ENCODE measurements around the gene FLOT2.
"Not testable (repeated sequence)": the region's sequence is repeated elsewhere in the genome, so short reads cannot be mapped to it uniquely, and the experiment has no call there.

The FLOT2 gene

GRCh38 chr17:28935744-28936460 is 38.4 kb upstream of the FLOT2 start:
- no peak for DNase-seq (ENCODE audit: extremely low read depth, insufficient read length)
- TF ChIP-seq, protein P1, sequence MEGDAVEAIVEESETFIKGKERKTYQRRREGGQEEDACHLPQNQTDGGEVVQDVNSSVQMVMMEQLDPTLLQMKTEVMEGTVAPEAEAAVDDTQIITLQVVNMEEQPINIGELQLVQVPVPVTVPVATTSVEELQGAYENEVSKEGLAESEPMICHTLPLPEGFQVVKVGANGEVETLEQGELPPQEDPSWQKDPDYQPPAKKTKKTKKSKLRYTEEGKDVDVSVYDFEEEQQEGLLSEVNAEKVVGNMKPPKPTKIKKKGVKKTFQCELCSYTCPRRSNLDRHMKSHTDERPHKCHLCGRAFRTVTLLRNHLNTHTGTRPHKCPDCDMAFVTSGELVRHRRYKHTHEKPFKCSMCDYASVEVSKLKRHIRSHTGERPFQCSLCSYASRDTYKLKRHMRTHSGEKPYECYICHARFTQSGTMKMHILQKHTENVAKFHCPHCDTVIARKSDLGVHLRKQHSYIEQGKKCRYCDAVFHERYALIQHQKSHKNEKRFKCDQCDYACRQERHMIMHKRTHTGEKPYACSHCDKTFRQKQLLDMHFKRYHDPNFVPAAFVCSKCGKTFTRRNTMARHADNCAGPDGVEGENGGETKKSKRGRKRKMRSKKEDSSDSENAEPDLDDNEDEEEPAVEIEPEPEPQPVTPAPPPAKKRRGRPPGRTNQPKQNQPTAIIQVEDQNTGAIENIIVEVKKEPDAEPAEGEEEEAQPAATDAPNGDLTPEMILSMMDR (IDR thresholded peaks at IDR 0.05; ENCODE audit: insufficient read depth, low read length, poor library complexity, severe bottlenecking): no peak
- peaks cover 1% of the 10 kb centered on the region; the same call in 1 of the 2 replicates for H3K36me3 ChIP-seq (ENCODE audit: control insufficient read depth, insufficient read depth, low read length)
- H3K4me3 ChIP-seq (replicated peaks; ENCODE audit: low read depth, low read length): no peak overlapping the region
- no peaks in the 10 kb centered on the region for H3K27me3 ChIP-seq (replicated peaks; ENCODE audit: control insufficient read depth, insufficient read depth, low read length)

DNA sequence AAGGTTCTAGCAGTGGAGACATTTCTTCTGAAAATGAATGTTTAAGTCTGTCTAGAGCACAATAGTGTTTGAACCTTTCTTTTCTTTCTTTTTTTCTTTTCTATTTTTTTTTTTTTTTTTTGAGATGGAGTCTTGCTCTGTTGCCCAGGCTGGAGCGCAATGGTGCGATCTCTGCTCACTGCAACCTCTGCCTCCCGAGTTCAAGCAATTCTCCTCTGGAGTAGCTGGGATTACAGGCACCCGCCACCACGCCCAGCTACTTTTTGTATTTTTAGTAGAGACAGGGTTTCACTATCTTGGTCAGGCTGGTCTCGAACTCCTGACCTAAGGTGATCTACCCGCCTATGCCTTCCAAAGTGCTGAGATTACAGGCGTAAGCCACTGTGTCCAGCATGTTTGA is 37.0 kb upstream of the FLOT2 start:
- H3K27me3 ChIP-seq (replicated peaks; ENCODE audit: control insufficient read depth, insufficient read depth, low read length); DNase-seq (ENCODE audit: extremely low read depth, insufficient read length); H3K4me3 ChIP-seq (replicated peaks; ENCODE audit: low read depth, low read length); H3K36me3 ChIP-seq (ENCODE audit: control insufficient read depth, insufficient read depth, low read length): not testable (repeated sequence)

- TF ChIP-seq, protein P1 (IDR thresholded peaks at IDR 0.05; ENCODE audit: insufficient read depth, low read length, poor library complexity, severe bottlenecking): no peak
- no peak for DNase-seq (ENCODE audit: extremely low read depth, insufficient read length)
- Histone ChIP-seq H3K4me3 (replicated peaks; ENCODE audit: low read depth, low read length) (no peak overlapping the region), H3K27me3 (replicated peaks; ENCODE audit: control insufficient read depth, insufficient read depth, low read length) (no peaks in the 10 kb centered on the region), H3K36me3 (ENCODE audit: control insufficient read depth, insufficient read depth, low read length) (peaks cover 4% of the 10 kb centered on the region)
Observed at GRCh38 chr17:28929787-28930186, 32.3 kb upstream of the FLOT2 start.

GRCh38 chr17:28928061-28928460 is 30.5 kb upstream of the FLOT2 start:
- H3K4me3 ChIP-seq (replicated peaks; ENCODE audit: low read depth, low read length): no peak overlapping the region
- TF ChIP-seq, protein P1 (IDR thresholded peaks at IDR 0.05; ENCODE audit: insufficient read depth, low read length, poor library complexity, severe bottlenecking): no peak
- peak; percentile 29 for DNase-seq (ENCODE audit: extremely low read depth, insufficient read length)
- peaks cover 11% of the 10 kb centered on the region for H3K36me3 ChIP-seq (ENCODE audit: control insufficient read depth, insufficient read depth, low read length)
- no peaks in the 10 kb centered on the region for H3K27me3 ChIP-seq (replicated peaks; ENCODE audit: control insufficient read depth, insufficient read depth, low read length)

- TF ChIP-seq, protein P1 (IDR thresholded peaks at IDR 0.05; ENCODE audit: insufficient read depth, low read length, poor library complexity, severe bottlenecking): no peak
- no peak overlapping the region for H3K4me3 ChIP-seq (replicated peaks; ENCODE audit: low read depth, low read length)
- H3K36me3 ChIP-seq (ENCODE audit: control insufficient read depth, insufficient read depth, low read length): peaks cover 13% of the 10 kb centered on the region
- DNase-seq (ENCODE audit: extremely low read depth, insufficient read length): no peak
- H3K27me3 ChIP-seq (replicated peaks; ENCODE audit: control insufficient read depth, insufficient read depth, low read length): no peaks in the 10 kb centered on the region
Observed at GRCh38 chr17:28926786-28927185, 29.3 kb upstream of the FLOT2 start.

- Histone ChIP-seq H3K27me3 (replicated peaks; ENCODE audit: control insufficient read depth, insufficient read depth, low read length) (no peaks in the 10 kb centered on the region), H3K36me3 (ENCODE audit: control insufficient read depth, insufficient read depth, low read length) (peaks cover 16% of the 10 kb centered on the region), H3K4me3 (replicated peaks; ENCODE audit: low read depth, low read length) (no peak overlapping the region)
- no peak for DNase-seq (ENCODE audit: extremely low read depth, insufficient read length)
- TF ChIP-seq, protein P1 (IDR thresholded peaks at IDR 0.05; ENCODE audit: insufficient read depth, low read length, poor library complexity, severe bottlenecking): no peak
Observed at GRCh38 chr17:28926366-28926765, 28.8 kb upstream of the FLOT2 start.
